H1 (cell line): ENCODE results near the gene UBE2Q2. TPM values are rescaled to one million over a fixed set of nuclear protein-coding genes. Genes with fewer than 3 reads are reported as not detected.

Source experiments
- BACH1 ChIP-seq: IDR thresholded peaks from 2 replicates; pipeline ENCODE4 v1.6.1; 2012; ENCODE audit warnings: low read length, improper control_type of control experiment
- GTF2F1 ChIP-seq: IDR thresholded peaks from 2 replicates; pipeline ENCODE4 v1.6.1; 2012; ENCODE audit warnings: low read depth, low read length, improper control_type of control experiment, borderline replicate concordance
- polyA plus RNA-seq, 7 experiments: library from polyadenylated mRNA; depleted of rRNA in 3 of 7; stranded (reverse) in 5 of 7; unstranded in 2 of 7; fragments of >200 nt in 5 of 7; fragments of 200-250 nt in 2 of 7; gene quantifications; 1 replicate in 5 of 7; 2 replicates in 1 of 7; 4 replicates in 1 of 7; pipeline versions ENCODE4 v1.2.1 to v1.2.3, GENCODE V29; 2011 to 2013; ENCODE audit warnings: missing spikeins in 2 of 7, mixed read lengths in 2 of 7
- total RNA-seq: library from RNA; stranded (reverse); fragmentation: NEBNext Ultra II Directional; extraction: Animal tissue kit (Norgen Biotek cat#: 25700); gene quantifications from 2 replicates; pipeline ENCODE4 v1.2.1, GENCODE V29; 2021

The UBE2Q2 gene
- total and polyA plus RNA-seq, 2 of the 8 experiments (the other 6 are each of a cell fraction or from before 2014, with no cell fraction given), result 10.1 to 22.7 TPM

GRCh38 chr15:75942464-75942863 lies 99.2 kb downstream of the UBE2Q2 start (continued):
- TF ChIP-seq GTF2F1, result no peak
- no peak for TF ChIP-seq BACH1
